G401.6 (cell line): ENCODE results near the gene SLC39A11.

Experiments
- FAIRE-seq: peaks from 2 replicates; lab custom pipeline; 2012; peaks lifted over from hg19 to GRCh38; lab: Jason Lieb, UNC

SLC39A11 gene

DNA sequence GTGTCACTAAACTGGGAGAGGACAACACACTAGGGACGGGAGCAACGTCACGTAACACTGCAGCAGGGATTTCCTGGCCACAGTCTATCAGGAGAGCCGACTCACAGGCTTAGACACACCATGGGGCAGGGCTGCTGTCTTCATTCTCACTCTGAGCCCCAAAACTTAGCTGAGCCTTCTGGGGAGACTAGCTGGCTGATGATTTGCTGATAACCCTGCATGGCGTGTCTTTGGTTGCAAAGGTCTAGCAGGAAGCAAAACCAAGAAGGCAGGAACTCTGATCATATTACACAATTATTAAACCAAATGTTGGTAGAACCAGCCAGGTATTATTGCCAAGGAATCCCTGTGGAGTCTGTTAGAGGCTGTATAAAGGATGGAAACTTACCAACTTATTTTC is 345.0 kb downstream of the SLC39A11 start:
- no peak for FAIRE-seq

DNA sequence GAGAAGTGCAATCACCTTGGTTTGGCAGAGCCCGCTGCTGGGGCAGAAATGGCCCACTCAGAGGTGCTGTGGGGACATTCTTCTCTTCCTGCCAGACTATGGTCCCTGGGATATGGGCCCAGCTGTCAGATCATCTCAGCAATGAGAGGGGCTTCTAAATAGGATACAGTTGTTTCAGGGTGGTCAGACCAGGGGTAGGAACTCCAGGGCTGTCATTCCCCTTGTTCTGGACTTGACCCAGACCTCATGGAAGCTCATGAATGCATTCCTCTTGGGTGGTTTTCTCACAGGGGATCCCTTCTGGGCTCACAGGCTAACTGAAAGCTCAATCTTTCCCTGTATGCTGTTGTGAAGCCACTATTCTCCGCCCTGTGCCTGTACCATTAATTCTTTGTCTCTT is 347.2 kb downstream of the SLC39A11 start:
- FAIRE-seq, result no peak

DNA sequence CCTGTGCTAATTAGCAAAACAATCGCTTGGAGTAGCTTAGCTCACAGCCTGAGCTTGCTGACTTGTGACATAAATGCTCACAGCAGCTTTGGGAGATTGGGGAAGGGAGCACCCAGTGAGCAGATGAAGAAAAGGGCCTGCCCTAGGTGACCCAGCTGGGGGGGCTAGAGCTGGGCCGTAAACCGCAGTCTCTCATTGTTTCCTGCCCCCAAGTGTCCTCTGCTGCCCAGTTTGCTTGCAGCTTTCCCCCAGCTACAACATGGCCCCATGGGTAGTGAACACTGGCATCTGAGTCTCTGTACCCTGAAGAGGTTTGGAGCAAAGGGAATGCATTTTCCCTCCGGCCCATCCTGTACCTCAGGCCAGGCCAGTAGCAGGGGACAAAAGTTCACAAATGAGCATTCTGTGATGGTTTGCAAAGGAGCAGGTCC is 349.4 kb downstream of the SLC39A11 start:
- FAIRE-seq, result no peak

DNA sequence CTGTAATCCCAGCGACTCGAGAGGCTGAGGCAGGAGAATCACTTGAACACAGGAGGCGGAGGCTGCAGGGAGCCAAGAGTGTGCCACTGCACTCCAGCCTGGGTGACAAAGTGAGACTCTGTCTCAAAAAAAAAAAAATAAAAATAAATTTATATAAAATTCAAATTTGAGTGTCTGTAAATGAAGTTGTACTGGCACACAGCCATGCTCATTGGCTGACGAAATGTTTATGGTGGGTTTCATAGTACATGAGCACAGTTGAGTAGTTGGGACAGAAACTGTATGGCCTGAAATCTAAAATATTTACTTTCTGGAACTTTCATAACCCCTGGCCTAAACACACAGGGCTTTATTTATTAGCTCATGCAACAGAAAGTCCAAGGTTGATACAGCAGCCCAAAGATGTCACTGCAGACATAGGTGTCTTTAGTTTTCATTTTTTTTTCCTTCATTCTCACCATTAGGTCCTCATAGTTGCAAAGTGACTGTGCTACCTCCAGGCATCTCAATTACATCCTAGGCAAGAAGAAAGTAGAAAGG is 355.3 kb downstream of the SLC39A11 start:
- FAIRE-seq, result no peak

DNA sequence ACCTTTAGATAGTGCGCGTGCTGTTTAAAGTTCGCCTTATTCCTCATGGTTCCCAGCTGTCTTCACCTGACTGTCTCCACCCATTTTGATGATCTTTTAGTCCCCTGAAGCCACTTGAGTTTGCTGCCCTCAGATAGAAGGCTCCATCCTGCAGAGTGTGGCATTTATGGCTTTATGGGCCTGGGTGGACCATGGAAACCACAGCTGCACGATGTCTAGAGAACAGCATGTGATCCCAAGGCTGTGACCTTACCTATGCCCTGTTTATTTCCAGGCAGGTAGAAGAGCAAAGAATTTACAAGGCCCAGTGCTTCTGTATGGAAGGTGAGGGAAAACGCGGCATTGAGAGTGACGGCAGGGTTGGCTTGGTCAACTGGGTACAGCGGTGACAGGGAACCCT is 356.9 kb downstream of the SLC39A11 start:
- no peak for FAIRE-seq

DNA sequence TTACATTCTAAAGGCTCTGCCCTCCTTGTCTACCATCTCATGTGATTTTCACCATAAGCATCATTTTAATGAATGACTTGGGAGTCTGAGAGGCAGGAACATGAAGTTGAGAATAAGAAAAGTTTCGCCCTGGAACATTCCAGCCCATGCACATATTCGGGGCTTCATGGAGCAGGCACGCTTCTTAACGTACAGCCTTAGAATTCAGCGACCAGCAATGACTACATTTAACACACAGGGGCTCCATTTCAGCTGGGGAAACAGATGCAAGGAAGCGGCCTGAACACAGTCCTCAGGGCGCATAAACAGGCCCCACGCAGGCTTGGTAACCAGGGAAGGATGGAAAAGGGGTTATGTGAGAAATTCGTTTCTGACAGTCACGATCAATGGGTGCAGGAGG is 357.4 kb downstream of the SLC39A11 start:
- no peak for FAIRE-seq

DNA sequence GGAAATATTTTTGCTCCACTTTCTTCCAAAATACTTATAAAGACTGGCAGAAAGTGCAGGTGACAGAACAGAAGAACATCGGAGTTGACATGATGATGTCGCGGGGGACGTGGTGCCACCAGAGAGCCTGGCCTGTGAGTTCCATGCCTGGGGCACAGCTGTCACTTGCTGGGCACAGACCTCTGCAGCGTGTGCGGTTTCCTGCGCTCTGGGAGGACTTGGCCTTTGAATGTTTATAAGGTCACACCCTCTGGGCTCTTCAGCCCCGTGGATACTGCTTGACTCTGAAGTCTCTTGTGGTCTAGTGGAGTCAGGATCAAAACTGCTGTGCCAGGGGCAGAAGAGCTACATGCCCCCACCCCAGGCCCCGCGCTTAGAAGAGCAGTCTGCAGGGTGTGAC is 357.9 kb downstream of the SLC39A11 start:
- FAIRE-seq, result no peak

DNA sequence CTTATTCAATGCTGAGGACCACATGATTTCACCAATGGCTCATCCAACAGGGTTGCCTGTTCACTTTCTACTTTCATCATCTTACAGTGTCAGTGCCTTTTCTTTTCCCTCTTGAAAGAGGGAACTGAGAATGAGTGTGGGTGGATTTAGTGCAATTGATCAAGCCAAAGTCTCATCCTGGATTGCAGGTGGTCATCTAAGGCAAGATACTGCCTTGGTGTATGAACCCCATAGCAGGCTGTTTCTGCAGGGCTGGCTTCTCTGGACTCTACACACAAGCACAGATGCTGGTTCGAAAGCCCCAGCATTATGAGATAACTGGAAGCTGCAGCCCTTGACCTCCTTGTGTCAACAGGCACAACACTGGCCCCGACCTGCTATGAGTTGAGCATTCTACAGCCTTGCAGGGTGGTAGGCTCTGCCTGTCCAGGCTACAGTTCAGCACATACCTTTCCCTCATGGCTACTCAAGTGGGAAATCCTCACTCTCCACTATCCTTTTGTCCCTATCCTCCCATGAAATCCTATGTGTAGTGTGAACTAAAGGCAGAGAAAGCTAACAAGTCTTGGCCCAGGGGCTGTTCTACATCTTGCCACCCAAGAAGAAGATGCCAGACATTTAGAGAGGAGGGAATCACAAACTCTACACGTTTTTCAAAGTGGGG is 358.7 kb downstream of the SLC39A11 start:
- FAIRE-seq, result no peak

DNA sequence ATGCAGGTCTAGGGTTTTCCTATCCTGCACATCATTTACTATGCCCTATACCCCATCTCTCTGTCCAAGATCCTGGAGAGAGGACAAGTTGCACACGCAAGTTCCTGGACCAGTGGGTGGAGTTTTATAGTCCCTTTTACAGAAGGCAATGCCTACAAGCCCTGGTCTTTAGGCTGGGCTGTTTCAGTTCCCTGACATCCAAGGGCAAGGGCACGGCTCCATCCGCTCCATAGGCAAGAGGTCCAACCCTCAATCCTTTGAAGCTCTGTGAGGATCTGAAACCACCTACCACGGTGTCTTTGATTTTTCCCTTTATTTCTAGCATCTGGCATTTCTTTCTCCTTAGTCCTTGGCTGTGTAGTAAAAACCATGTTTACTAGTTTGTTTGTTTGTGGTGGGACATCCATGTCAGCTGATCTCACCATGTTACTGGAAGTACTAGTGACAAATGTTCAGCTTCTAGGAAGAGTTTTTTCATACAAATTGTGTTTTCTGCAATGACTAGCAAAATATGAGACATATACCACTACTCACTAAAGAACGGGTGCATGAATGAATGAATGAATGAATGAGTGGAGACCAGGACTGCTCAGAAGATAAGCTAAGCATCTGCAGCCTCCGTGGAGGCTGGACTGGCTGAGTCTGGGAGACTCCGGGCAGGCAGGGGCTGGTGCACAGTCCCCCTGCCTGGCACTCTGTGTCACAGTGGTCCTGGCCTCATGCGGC is 359.4 kb downstream of the SLC39A11 start:
- FAIRE-seq, result no peak

DNA sequence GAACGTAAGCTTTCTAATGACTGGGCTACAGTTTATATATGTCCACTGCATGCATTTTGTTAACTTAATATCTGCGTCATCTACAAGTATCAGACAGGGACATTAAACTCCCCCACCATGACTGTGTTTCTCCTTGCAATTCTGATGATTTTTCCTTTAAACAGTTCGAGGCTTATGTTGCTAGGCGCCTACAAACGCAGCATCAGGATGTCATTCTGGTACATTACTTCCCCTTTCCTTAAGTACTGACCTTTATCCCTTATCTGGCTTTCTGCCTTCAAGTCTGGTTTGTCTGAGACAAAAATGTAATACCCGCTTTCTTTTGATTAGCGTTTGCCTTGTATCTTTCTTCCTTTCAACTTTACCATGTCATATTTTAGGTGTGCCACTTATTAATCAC is 362.4 kb downstream of the SLC39A11 start:
- FAIRE-seq, result no peak

DNA sequence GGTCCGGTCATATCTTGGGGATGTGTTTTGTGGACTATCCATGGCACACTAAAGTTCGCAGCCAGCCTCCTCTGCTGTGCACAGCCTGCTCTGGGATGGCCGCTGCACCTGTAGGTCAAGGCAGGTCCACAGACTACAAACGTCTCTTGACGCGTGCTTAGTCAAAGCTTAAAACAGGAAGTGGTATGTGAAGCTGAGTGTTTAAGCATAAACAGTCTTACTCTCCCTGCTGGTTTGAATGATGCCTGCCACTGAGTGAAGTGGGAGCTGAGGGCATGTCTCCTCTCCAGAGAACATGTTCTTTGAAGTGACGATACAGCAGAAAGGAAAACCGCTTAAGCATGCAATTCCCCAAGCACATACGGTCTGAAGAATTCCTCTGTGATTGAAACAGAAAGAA is 365.6 kb downstream of the SLC39A11 start:
- FAIRE-seq, result no peak

DNA sequence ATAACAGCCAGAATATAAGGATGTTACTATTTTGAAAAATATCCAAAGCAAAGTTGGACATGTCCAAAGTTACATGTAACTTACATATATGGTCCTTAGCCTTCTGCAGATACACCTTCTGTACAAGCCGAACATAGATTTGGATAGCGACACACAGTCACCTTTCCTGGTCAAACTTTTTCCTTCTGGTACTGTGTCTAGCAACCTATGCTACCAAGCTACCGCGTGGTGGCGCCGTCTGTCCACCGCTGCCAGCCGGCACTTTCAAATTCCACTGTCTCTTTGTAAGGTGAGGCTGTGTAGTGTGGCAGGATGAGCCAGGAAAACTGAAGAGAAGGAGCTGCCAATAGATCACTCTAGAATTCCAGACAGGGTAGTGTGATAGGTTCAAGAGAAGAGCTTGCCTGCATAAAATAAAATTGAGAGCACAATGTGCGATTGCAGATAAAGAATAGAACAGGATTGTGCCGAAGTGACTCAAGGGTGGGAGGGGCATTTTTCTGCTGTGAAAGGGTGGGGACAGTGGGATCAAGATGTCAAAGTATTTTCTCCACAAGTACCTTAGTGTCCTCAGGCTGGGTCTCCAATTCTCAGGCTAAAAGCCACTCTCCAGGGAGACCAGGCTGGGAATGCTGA is 366.9 kb downstream of the SLC39A11 start:
- FAIRE-seq, result no peak

DNA sequence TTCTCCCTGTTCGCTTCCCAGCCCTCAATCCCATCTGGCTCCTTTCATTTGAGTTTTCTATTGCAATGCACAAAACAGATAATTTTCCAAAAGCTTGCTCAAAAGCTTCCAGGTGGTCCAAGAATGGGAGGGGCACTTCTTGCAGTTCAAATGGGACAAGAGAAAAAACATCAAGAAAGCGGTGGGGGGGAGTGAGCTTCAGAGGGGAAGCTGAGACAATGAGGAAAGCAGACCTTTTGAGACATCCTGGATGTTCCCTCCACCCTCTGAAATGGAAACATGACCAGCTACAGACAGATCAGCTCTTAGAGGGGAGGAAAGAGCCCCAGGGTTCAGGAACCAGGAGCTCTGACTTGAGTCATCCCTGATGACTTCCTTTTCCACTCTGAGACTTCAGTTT is 368.2 kb downstream of the SLC39A11 start:
- no peak for FAIRE-seq

DNA sequence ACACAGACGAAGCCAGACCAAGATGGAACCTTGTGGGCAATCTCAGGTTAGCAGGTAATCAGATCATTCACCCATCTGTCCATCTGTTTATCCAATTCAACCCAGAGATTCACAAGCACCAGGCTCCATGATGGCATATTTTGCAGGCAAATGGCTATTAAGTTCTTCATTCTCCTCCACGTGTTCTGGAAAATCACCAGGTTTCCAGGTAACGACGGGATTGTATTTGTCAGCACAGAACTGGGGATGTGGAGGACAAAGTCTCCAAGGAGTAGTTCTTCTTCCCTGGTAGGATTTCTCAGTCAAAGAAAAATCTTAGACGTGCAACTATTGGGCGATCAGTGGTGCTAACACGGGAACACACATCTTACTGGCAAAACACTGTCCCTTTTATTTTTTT is 368.8 kb downstream of the SLC39A11 start:
- no peak for FAIRE-seq

DNA sequence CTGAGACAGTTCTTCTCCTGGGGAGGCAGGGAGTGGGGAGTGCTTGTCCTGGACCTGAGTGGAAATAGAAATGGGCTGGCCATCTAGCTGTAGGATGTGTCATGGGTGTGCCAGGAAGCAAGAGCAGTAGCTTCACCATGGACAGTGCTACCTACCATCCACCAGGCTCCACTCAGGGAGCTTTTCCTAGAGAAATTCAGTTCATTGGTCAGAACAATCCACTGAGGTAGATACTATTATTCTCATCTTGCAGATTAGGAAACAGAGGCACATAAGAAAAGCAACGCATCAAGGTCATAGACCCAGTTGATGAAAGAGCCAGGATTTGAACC is 372.0 kb downstream of the SLC39A11 start:
- FAIRE-seq, result no peak

DNA sequence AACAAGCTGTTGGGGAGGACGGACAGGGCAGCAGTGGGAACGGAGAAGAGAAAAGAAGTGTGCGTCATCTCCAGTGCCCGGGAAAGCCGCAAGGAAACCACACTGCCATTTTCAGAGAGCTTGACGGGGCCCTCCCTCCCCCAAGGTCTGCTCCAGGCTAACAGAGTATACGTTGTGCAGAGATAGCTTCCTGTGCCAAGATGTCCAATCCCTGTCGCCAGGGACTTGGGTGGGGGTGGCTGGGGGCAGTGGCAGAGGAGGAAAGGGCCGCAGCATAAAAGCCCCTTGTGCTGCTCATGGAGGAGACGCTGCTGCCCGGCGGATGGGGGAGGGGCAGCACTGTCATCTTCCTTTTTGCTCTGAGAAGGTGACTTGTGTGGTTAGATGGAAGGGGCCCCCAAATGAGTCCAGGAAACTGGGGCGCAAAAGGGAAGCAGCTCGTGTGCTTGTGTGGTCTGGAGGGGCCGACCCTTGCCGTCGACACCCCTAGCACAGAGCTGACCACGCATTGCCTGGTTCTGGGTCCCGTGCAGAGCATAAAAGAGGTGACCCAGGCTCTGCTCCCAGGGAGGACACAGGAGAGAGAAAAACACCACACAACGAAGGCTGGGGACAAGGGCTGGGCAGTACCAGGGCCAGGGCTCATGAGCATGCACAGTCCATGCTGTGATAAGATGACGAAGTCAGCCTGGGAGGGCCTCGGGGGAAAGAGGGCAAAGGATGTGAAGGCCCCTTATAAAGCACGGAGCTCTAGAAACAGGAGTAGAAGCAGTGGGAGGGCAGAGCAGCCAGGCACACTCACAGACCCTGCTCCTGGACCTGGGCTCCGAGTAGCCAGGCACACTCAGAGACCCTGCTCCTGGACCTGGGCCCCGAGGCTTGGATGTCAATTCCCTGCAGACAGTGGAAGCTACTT is 372.7 kb downstream of the SLC39A11 start:
- no peak for FAIRE-seq

DNA sequence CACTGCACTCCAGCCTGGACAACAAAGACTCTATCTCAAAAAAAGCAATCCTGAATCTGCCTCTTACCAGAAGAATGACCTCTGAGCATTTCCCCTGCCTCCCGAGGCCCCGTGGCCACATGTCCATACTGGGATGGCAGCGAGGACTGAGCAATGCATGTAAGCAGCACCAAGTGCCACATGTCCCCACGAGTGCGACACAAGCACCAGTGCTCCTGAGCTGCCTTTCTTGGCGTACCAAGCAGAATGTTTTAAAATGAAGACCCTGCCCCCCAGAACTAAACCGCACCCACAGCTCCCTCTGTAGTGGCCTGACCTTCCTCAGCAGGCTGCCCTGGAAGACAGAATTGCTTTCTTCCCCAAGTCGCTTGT is 373.3 kb downstream of the SLC39A11 start:
- no peak for FAIRE-seq

DNA sequence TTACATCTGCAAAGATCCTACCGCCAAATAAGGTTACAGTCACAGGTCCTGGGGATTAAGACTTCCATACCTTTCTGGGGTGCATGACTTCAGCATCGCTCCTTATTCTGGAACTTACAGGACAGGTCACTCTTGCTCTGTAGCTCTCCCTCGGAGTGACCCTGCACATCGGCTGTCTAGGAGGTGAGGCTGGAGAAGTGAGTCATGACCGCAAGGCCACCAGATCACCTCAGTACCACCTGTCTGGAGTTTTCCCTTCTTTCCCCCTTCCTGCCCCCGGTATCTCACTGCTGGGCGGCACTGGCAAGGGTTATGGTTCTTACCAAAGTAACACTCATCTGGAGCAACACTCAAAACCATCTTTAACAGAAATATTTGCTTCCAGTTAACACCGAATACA is 374.8 kb downstream of the SLC39A11 start:
- no peak for FAIRE-seq

DNA sequence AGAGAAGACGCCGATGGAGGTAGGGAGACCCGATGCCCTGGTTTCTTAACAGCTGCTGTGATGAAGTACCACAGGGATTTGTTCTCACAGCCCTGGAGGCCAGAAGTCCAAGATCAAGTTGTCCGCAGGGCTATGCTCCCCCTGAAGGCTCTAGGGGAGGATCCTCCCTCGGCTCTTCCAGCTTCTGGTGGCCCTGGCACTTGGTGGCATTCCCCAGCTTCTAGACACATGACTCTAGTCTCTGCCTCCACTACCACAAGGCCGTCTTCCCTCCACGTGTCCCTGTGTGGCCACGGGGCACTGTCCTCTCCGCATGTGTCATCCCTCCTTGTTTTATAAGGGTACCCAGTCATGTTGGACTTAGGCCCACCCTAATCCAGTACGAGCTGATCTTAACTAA is 375.2 kb downstream of the SLC39A11 start:
- FAIRE-seq, result no peak

DNA sequence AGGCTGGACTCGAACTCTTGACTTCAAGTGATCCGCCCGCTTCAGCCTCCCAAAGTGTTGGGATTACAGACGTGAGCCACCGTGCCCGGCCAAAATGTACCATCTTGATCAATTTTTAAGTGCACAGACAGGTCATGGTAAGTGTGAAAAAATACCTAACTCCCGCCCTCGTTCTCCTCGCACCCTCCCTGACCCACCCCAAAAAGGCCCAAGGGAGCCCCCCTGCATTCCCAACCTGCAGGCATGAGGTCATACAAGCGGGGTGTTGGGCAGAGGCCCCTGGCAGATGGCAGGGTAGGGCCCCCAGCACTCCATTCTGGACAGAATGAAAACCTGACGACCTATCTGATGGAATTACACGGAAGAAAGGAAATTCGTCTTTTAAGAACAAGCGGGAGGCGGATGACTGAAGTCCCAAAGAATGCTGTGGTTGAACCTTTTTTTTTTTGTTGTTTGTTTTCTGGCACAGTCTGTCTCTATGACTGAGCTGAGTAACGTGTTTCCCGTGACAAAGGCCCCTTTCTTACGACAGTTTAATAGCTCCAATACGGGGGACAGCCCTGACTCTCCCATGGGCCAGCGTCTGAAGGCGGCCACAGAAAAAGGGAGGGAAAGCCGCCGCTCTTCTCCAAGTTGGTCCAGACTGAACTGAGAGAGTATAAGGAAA is 376.4 kb downstream of the SLC39A11 start:
- FAIRE-seq, result no peak

DNA sequence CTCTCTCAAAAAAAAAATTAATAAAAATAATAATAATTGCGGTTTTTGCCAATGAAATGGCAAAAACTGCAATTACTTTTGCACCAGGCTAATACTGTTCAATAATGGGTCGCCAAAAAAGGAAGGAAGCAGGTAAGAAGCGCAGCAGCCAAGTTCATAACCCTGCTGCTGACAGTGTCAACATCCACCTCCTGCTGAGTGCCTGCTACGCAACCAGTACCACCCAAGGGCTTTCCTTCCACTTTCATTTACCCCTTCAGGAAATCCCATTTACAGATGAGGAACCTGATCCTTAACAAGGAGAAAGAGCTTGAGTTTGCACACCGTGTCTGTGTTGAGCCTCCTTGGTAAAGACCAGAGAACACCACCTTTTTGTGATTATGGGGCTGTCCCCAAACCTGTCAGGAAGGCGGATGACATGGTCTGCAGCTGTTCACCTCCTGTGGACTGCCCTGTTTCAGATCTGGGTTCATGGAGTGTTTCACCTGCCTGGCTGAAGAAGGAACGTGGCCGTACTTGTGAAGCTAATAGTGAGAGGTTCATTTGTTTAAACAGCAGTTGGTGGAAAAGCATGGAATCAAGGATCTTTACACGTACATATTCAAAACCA is 378.0 kb downstream of the SLC39A11 start:
- no peak for FAIRE-seq

DNA sequence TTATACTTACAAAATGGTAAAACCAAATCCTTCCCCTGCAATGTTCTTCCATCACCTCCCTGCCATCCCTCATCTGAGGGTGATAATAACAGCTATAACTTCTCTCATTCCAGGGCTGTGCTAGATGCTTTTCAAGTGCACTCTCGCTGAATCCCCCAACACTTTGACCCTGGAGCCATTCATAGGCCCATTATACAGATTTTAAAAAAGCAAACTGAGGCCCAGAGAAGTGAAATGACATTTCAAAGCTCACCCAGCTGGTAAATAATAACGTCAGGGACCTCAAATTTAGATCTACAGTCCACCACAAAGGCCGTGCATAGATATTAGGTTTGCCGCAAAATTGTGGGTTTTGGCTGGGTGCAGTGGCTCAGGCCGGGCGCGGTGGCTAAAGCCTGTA is 378.8 kb downstream of the SLC39A11 start:
- no peak for FAIRE-seq
